Gastrocnemius medialis (tissue), 4 donors: ENCODE results near the gene EZR. TPM values are rescaled to one million over a fixed set of nuclear protein-coding genes. Genes with fewer than 3 reads are reported as not detected.

Source experiments
- ATAC-seq, 2 donors: fragments of 150-250 bp; one replicate each; pipeline ENCODE4 v1.9.1; 2016
- DNase-seq, 2 donors: peaks; one replicate each; pipeline ENCODE4 v3.0.0-alpha.2; 2019
- H3K27ac ChIP-seq, 4 donors: fragments of 200-600 bp; sonication (generic); 1 replicate in 1 of 4; 2 replicates in 3 of 4; pipeline ENCODE4 v1.5.1; 2016 to 2018; ENCODE audit warnings: mild to moderate bottlenecking in 2 of 4, moderate library complexity in 1 of 4
- H3K27me3 ChIP-seq, 3 donors: fragments of 200-600 bp; sonication (generic) in 2 of 3; 1 replicate in 1 of 3; 2 replicates in 2 of 3; pipeline versions ENCODE4 v1.5.1 to v1.6.0; 2016 to 2019; ENCODE audit warnings: mild to moderate bottlenecking in 1 of 3, moderate library complexity in 1 of 3
- H3K36me3 ChIP-seq, 2 donors: fragments of 200-600 bp; sonication (generic) in 1 of 2; one replicate each; pipeline ENCODE4 v1.5.1; 2017 to 2018
- H3K4me1 ChIP-seq, 2 donors: fragments of 200-600 bp; sonication (generic) in 1 of 2; one replicate each; pipeline ENCODE4 v1.5.1; 2016 to 2017; ENCODE audit warnings: mild to moderate bottlenecking in 2 of 2
- H3K4me3 ChIP-seq, 4 donors: fragments of 200-600 bp; sonication (generic) in 3 of 4; 1 replicate in 1 of 4; 2 replicates in 3 of 4; pipeline ENCODE4 v1.5.1; 2016 to 2019; ENCODE audit warnings: mild to moderate bottlenecking in 2 of 4
- H3K9me3 ChIP-seq, 3 donors: fragments of 200-600 bp; sonication (generic) in 2 of 3; 1 replicate in 1 of 3; 2 replicates in 2 of 3; pipeline ENCODE4 v1.5.1; 2016 to 2019
- POLR2A ChIP-seq, 2 donors: fragments of 450-650 bp; IDR thresholded peaks; one replicate each; pipeline ENCODE4 v1.6.1; 2017; ENCODE audit warnings: antibody characterized with exemption in 2 of 2, mild to moderate bottlenecking in 2 of 2, moderate library complexity in 2 of 2
- in situ Hi-C, 4 donors: fragments of 200-750 bp; cut with MboI; loops; one replicate each; pipeline versions ENCODE4 v1.15.0 to v1.8.0; 2017; ENCODE audit warnings: low sequenced_read_pairs in 4 of 4
- intact Hi-C: fragments of 100-400 bp; cut with DNase I; formaldehyde crosslinking; loops from one replicate; pipeline ENCODE4 v1.15.1; 2023; ENCODE audit warnings: low total_unique reads
- total RNA-seq, 4 donors: library from RNA; depleted of rRNA; stranded (reverse); fragments of >200 nt; gene quantifications; one replicate each; pipeline versions ENCODE4 v1.1.0 to v1.2.3, GENCODE V29; 2016
- TF ChIP-seq, protein P1 (sequence below), 5 experiments: fragments of 450-650 bp in 3 of 5; fragments of 200-600 bp in 2 of 5; sonication (generic) in 2 of 5; IDR thresholded peaks in 4 of 5; conservative IDR thresholded peaks in 1 of 5; 1 replicate in 4 of 5; 2 replicates in 1 of 5; pipeline ENCODE4 v1.5.1; 2016 to 2019; ENCODE audit warnings: antibody characterized with exemption in 5 of 5, mild to moderate bottlenecking in 3 of 5, moderate library complexity in 3 of 5

EZR gene
- total RNA-seq, 4 donors from 2014 or later = 18.1 to 54.1 (median 33.6) TPM

DNA sequence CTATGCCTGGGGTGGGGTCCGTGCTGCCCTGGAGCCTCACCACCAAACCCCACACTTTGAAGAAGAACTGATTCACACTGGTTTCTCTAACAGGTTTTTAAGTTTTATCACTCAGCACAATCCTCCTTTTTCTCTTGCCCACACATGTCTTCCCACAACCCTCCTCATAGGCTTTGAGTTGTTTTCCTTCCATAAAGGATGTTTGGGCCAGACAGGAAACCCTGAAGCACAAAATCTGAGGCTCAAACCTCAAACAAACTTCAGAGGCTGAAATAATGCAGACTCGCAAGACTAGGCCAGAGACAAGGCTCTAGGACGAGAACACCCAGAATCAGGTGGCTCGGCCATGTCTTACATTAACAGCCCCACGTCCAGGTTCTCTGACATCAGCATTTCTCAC lies 35.3 kb downstream of the EZR start:
- TF ChIP-seq, protein P1, sequence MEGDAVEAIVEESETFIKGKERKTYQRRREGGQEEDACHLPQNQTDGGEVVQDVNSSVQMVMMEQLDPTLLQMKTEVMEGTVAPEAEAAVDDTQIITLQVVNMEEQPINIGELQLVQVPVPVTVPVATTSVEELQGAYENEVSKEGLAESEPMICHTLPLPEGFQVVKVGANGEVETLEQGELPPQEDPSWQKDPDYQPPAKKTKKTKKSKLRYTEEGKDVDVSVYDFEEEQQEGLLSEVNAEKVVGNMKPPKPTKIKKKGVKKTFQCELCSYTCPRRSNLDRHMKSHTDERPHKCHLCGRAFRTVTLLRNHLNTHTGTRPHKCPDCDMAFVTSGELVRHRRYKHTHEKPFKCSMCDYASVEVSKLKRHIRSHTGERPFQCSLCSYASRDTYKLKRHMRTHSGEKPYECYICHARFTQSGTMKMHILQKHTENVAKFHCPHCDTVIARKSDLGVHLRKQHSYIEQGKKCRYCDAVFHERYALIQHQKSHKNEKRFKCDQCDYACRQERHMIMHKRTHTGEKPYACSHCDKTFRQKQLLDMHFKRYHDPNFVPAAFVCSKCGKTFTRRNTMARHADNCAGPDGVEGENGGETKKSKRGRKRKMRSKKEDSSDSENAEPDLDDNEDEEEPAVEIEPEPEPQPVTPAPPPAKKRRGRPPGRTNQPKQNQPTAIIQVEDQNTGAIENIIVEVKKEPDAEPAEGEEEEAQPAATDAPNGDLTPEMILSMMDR (IDR thresholded peaks at IDR 0.05 in 4 of 5, conservative IDR thresholded peaks at IDR 0.05 in 1 of 5) = no peak
- no peak for TF ChIP-seq POLR2A (IDR thresholded peaks at IDR 0.05)
- H3K4me3 ChIP-seq = no peak overlapping the region
- no peaks in the 10 kb centered on the region for H3K9me3 ChIP-seq
- DNase-seq (no peak), ATAC-seq (no peak)
- H3K36me3 ChIP-seq = peaks cover 0 to 48% of the 10 kb centered on the region in 2 donors
- no peaks in the 10 kb centered on the region for H3K4me1 ChIP-seq
- intact Hi-C loops = no loop called here
- in situ Hi-C loops = no loop called here
- H3K27ac ChIP-seq = no peak overlapping the region
- H3K27me3 ChIP-seq = no peaks in the 10 kb centered on the region

DNA sequence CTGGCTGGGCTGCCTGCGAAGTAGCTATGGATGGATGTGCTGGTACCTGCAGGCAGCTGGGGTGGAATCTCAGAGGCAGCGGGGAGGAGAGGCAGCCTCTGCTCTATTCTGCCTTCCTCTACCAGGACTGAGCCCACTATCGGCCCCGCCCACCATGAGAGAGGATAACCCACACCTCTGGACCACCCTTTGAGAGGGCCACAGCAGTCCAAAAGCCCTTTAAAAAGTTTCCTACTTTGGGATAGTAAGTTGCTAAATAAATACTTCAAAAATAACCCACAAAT lies 36.1 kb downstream of the EZR start:
- H3K4me1 ChIP-seq = no peaks in the 10 kb centered on the region
- no peaks in the 10 kb centered on the region for H3K9me3 ChIP-seq
- peaks cover 0 to 48% of the 10 kb centered on the region in 2 donors for H3K36me3 ChIP-seq
- H3K4me3 ChIP-seq = no peak overlapping the region
- intact Hi-C loops = no loop called here
- in situ Hi-C loops = no loop called here
- H3K27me3 ChIP-seq = no peaks in the 10 kb centered on the region
- ATAC-seq (no peak), DNase-seq (no peak)
- TF ChIP-seq POLR2A (IDR thresholded peaks at IDR 0.05) = no peak
- TF ChIP-seq, protein P1 (IDR thresholded peaks at IDR 0.05 in 4 of 5, conservative IDR thresholded peaks at IDR 0.05 in 1 of 5) = no peak
- no peak overlapping the region for H3K27ac ChIP-seq

DNA sequence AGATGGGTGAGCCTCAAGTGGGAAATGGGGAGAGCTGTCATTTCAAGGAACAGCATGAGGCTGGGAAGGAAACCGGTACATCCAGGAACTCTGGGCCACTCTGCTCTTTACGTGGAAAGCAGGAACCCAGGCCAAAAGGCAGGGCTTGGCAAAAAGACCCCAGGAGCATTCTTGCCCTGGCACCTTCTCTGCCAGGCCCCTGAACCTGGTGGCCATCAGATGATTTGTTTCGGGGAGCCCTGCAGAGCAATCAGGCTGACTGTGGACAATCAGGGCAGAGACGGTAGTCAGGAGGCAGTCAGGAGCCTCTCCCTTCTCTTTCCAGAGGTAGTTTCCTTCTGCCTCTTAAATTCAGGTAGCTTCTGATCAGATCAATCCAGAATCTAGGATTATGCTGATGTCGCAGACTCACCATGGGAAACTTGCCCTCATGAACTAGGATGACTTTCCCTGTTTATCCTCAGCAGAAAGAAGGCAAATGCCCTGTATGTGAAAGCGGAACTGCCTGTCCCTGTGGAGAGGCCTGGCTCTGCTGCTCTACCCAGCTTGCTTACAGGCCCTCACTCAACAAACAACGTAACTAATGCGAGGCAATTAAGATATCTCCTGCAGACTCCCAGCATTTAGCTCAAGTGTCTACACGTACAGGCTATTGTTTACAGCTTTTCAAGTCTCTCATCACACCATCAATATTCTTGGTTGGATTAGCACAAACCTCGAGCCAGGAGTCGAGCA lies 36.6 kb downstream of the EZR start:
- Histone ChIP-seq H3K27me3 (no peaks in the 10 kb centered on the region), H3K9me3 (no peaks in the 10 kb centered on the region), H3K4me1 (no peaks in the 10 kb centered on the region), H3K27ac (no peak overlapping the region), H3K4me3 (no peak overlapping the region), H3K36me3 (peaks cover 0 to 48% of the 10 kb centered on the region in 2 donors)
- TF ChIP-seq POLR2A (IDR thresholded peaks at IDR 0.05) = no peak
- TF ChIP-seq, protein P1 (IDR thresholded peaks at IDR 0.05 in 4 of 5, conservative IDR thresholded peaks at IDR 0.05 in 1 of 5) = no peak
- in situ Hi-C loops (no loop called here), intact Hi-C loops (no loop called here)
- ATAC-seq = no peak
- no peak for DNase-seq

DNA sequence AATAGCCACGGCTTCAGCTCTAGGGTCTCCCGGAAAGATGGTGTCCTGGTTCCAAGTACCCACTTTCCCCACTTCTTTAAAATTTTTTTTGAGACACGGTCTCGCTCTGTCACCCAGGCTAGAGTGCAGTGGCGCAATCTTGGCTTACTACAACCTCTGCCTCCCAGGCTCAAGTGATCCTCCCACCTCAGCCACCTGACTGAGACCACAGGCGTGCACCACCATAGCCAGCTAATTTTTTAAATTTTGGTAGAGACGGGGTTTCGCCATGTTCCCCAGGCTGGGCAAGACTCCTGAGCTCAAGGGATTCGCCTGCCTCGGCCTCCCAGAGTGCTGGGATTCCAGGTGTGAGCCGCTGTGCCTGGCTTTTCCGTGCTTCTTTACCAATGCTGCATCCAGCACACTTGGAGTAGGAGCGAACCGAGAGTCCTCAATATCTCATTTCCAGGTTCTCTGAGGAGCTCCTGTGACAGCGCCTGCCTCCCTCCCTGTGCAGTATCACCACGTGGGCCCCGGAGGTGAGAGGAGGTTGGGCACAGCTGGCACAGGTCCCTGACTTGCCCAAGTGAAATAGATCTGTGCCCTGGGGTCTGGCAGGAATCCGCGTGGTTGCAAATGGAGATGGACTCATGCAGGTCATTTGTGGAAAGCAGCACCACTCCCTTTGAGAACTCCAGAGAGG lies 37.3 kb downstream of the EZR start:
- intact Hi-C loops = no loop called here

More for the DNA sequence above, 37.3 kb downstream of the EZR start:
- Histone ChIP-seq H3K27ac (no peak overlapping the region), H3K4me1 (no peaks in the 10 kb centered on the region), H3K9me3 (no peaks in the 10 kb centered on the region), H3K36me3 (peaks cover 0 to 48% of the 10 kb centered on the region in 2 donors), H3K27me3 (no peaks in the 10 kb centered on the region), H3K4me3 (no peak overlapping the region)
- peak in 1 of 2 donors; percentile 59 for DNase-seq
- ATAC-seq = peak in 1 of 2 donors; percentile 59
- in situ Hi-C loops = no loop called here
- TF ChIP-seq, protein P1 (IDR thresholded peaks at IDR 0.05 in 4 of 5, conservative IDR thresholded peaks at IDR 0.05 in 1 of 5) = no peak
- TF ChIP-seq POLR2A (IDR thresholded peaks at IDR 0.05) = no peak
